HG02938 (cell line): Measurements from ENCODE around the gene CHRFAM7A.
"Not testable (repeated sequence)": the region's sequence is repeated elsewhere in the genome, so short reads cannot be mapped to it uniquely, and the experiment has no call there.

ENCODE experiments used
- ATAC-seq: cut with Tn5 transposase; IDR thresholded peaks from one replicate; pipeline ENCODE4 v1.9.1; 2021; ENCODE audit warnings: mild to moderate bottlenecking, moderate library complexity; ENCODE audit not compliant: unreplicated experiment

CHRFAM7A gene

GRCh38 chr15:30326145-30326544, 67.2 kb downstream of the CHRFAM7A start:
- not testable (repeated sequence) for ATAC-seq

- ATAC-seq: not testable (repeated sequence)
Measured at GRCh38 chr15:30321063-30321462, 72.3 kb downstream of the CHRFAM7A start.

DNA sequence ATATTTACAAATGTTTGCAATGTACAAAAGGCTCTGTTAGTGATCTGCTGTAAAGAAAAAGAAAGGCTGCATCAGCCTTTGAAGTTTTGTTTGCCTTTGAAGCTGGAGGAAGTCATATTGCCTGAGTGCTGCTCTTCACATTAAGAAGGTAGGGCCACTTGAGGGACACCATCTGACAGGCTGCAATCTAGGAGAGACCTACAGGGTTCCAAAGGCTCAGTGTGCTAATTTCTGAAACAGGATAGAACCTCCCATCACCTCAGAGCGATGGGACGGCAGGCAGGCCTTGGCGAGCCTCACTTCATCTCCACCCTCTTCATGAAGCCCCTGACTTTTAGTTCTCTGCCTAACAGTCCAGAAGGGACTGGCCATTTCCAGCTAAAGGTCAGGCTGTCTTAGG, 77.6 kb downstream of the CHRFAM7A start:
- not testable (repeated sequence) for ATAC-seq

DNA sequence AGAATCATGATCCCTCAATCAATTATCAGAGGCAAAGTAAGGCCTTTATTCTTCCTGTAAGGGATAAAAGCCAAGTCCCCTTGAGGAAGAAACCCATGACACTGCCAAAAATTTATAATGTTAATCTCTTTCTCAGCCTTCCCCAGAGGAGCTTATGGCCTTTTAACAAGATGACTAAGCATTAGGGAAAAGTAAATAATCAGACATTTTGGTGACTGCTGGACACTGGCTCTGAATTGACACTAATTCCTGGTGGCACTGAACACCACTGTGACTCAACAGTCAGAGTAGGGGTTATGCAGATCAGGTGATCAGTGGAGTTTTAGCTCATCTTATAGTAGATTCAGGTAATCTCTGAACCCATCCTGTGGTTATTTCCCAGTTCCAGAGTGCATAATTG, 82.8 kb downstream of the CHRFAM7A start:
- not testable (repeated sequence) for ATAC-seq
